HG02973 (cell line): Measurements from ENCODE around the gene MPP2.

ENCODE experiments used
- ATAC-seq: cut with Tn5 transposase; IDR thresholded peaks from one replicate; pipeline ENCODE4 v1.9.1; 2021; ENCODE audit warnings: moderate library complexity; ENCODE audit not compliant: unreplicated experiment

Gene MPP2

GRCh38 chr17:43825567-43825966, 81.8 kb downstream of the MPP2 start:
- ATAC-seq, result no peak
